HG03095 (cell line): ENCODE measurements around the gene CD1B.
"Not testable (repeated sequence)": the region's sequence is repeated elsewhere in the genome, so short reads cannot be mapped to it uniquely, and the experiment has no call there.

Source experiments
- ATAC-seq: cut with Tn5 transposase; IDR thresholded peaks from one replicate; pipeline ENCODE4 v1.9.1; 2021; ENCODE audit warnings: moderate library complexity; ENCODE audit not compliant: unreplicated experiment

CD1B gene

DNA sequence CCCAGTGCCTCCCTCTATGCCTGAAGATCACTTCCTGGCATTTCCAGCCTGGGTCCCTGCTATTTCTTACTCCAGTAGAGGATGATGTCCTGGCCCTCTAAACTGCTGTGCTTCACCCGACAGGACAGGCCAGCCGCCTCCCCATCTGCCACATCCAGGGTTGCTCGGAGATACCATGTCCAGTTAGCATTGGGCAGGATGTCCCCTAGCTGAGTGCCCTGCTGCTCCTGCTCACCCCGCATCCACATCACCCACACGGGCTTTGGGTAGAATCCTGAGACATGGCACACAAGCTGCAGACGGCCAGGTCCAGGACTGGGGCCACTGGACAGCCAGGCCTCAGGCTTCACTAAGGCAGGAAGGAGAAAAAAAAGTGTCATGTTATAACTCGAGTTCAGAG, 2.0 kb downstream of the CD1B start:
- ATAC-seq, result no peak

DNA sequence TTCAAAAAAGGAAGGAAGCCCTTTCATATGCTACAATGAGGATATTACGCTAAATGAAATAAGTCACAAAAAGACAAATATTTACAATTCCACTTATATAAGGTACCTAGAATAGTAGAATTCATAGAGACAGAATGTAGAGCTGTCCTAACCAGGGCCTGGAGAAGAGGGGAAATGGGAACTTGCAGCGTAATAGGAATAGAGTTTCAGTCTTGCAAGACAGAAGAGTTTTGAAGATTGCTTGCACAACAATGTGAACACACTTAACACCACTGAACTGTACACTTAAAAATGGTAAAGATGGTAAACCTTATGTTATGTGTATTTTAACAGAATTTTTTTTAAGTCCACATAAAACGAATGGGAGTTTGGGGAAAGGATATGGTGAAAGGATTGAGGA, 2.9 kb downstream of the CD1B start:
- ATAC-seq, result no peak

DNA sequence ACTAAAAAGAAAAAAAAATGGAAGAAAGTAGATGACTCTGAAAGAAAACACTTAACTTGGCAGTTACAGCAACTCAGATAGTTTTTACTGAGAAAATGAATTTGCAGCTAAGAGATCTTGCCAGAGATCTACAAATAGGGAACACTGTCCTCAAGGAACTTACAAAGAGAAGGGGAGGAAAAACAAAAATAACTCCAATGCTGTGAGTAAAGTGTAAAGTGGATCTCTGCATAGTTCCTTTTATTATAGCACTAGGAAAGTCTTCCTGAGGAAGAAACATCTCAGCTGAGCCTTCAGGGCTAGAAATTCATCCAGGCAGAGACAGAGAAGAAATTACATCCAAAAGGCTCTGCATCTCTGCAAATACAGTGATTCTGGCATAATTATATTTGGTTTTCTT, 3.9 kb downstream of the CD1B start:
- ATAC-seq, result no peak

DNA sequence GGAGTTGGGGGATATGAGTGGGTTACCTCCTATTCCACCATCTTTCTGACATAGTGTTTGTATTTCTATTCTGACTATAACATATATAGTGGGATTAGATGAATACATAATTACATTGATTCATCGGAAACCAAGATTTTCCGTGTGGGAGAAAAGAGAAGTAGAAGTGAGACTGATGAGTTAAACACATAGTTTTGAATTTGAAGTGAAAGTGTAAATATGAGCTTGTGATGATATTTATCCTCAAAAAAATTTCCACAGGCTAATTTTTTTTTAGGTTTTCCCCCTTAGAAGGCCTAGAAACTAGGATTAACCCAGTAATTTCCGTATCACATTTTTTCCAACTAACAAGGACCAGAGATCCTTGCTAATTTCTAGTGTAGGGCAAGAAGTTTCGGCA, 6.9 kb downstream of the CD1B start:
- ATAC-seq, result no peak

DNA sequence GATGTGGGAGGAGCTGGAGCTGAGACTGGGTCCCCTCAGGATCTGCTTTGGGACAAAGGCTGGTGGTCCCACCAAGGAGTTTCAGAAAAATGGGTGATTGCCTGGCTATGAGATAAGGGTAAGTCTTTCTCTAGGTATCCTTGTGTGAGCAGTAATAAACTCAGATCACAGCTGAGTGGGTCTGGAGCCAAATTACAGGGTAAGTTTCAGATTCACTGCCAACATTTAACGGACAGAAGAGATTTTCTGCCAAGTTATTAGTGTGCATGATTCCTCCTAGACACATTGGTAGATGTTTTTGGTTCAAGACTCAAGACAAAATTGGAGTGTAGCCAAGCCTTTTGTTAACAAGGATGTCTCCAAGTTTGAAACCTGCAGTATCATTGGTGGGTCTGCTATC, 7.5 kb downstream of the CD1B start:
- ATAC-seq, result no peak

DNA sequence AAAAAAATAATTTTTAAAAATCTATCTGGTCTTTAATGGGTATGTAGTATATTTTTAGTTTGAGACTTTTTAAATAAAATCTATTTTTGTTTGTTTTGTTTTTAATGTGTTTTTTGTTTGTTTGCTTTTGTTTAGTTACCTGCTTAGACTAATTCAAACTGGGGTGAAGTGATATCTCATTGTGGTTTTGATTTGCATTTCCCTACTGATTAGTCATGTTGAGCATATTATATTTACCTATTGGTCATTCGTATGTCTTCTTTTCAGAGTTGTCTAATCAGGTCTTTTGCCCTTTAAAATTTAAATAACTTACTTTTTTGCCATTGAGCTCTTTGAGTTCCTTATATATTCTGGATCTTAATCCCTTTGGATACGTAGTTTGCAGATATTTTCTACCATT, 20.3 kb downstream of the CD1B start:
- ATAC-seq, result no peak

DNA sequence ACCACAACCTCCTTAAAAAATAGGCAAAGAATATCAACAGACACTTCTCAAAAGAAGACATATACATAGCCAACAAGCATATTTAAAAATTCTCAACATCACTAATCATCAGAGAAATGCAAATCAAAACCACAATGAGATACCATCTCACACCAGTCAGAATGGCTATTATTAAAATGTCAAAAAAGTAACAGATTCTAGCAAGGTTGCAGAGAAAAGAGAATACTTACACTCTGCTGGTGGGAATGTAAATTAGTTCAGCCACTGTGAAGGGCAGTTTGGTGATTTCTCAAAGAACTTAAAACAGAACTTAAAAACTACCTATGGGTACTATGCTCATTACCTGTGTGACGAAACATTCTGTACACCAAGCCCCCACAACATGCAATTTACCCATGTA, 20.7 kb downstream of the CD1B start:
- ATAC-seq, result no peak

DNA sequence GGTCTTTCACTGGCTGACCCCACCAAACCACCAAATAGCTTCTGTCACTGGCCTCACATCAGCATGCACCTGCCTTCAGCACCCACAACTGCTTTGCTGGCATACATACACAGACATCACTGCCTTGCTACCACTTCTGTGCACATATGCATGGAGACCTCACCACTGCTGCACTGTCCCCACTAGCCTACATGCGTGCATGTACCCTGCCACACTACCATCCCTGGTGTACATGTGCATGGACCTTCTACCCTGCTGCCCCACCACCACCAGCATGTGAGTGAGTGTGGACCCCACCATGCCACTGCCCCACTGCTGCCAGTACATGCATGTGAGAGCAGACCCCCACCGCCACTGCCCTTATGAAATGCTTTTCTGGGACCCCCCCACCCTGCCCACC, 35.5 kb downstream of the CD1B start:
- ATAC-seq, result no peak

DNA sequence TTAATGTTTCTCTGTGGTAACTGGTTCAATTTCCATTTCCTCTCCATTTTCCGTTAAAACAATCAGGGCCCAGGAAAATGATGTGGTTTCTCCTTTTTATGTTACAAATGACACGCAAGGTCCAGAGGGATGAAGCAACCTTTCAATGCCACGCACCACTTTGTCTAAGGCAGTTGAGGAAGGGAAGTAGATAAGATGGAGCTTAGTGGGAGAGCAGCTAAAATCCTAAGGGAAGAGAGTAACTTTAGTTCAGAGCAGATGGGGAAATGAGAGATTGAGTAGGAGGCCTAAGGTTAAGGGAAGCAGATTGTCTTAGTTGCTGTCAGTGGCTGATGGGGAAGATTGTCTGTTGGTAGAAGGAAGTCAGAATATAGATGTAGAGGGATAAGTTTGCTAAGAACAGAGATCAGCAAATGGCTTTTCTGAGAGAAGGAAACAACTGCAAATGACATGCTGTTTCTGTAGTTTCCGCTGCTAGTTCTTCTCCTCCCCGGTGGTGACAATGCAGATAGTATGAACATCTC, 40.9 kb downstream of the CD1B start:
- no peak for ATAC-seq

DNA sequence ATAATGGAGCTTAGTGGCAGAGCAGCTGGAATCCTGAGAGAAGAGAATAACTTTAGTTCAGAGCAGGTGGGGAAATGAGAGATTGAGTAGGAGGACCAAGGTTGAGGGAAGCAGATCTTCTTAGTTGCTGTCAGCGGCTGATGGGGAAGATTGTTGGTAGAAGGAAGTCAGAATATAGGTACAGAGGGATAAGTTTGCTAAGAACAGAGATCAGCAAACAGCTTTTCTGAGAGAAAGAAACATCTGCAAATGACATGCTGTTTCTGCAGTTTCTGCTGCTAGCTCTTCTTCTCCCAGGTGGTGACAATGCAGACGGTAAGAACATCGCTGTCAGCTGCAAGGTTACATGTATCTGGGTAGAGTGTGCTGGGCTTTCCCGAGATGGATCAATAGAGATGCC, 41.5 kb downstream of the CD1B start, which contains the start of gene CD1C:
TSS of gene CD1C (plus strand) at position 113 of the 400 bp plus-strand sequence. CDS start at position 255, 142 bp downstream.
- ATAC-seq, result no peak

DNA sequence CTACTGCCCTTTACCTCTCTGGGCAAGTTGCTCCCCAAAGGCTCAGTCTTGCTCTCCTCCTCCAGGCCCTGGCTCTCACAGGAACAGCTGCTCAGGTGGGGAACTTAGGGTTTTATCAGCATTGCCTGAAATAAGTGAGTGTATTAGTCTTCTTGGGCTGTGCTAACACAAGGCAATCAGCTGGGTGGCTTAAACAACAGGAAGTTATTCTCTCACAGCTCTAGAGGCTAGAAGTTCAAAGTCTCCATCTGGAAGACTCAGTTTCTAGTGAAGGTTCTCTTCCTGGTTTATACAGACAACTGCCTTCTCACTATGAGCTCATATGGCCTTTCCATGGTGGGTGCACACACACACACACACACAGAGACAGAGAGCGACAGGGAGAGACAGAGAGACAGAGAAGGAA, 44.4 kb downstream of the CD1B start:
- ATAC-seq, result no peak

DNA sequence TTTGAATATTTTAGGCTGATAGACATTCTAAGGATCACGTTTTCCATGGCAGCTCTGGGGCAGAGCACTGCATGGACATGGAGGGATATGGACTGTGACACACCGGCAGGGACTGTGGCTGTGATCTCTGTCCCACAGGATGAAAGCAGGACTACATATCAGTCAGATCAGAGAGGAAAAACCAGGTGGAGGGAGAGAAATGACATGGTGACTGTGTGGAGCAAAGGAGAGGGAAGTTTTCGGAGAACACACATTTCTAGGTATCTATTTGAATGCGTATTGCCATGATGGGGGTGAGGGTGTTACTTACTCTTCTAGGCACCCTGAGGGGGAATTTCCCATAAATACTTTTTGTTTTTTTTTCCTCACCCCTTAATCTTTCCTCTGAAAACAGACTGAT, 44.8 kb downstream of the CD1B start:
- no peak for ATAC-seq

DNA sequence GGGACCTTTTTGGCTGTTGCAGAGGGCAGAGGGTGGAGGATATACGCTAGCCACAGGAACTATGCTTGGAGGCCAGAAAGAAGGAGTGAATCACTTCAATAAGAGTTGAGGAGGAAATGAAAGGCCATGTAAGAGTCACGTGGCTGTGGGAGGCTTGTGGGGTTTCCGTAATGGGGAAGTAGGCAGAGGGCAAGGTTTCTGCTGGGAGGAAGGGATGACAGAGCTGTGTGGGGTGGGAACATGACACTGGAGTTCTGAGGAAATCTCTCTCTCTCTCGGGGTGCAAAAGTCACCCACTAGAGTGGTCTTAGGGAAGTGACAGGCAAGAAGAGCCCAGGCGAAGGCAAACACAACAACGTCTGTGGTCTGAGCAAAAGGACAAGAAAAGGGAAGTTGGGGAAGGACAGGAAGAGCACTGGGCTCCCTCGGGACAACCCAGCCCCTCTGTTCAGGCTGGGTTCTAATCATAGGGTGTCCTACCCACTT, 45.5 kb downstream of the CD1B start:
- ATAC-seq, result peak; percentile 74

DNA sequence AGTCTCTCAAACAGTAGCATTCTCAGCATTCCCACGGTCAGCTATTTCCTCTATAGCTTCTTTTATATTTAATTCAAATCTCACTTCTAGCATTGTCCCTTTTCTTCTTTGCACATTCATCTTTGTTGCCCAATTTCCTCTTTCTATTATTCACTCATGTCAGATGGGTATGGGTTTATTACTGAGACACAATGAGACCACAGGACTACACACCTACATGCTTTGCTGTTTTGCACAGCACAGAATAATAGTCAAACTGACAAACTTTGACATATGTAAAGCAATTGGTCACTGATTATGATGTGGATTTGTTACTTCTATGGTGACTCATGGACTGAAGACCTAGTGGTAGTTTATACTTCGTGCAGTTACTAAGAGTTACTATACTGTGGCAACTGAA, 47.4 kb downstream of the CD1B start:
- ATAC-seq, result no peak

DNA sequence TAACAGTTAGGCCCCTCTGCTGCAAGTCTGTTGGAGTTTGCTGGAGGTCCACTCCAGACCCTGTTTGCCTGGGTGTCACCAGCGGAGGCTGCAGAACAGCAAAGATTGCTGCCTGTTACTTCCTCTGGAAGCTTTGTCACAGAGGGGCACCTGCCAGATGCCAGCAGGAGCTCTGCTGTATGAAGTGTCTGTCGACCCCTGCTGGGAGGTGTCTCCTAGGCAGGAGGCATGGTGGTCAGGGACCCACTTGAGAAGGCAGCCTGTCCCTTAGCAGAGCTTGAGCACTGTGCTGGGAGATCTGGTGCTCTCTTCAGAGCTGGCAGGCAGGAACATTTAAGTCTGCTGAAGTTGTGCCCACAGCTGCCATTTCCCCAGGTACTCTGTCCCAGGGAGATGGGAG, 48.9 kb downstream of the CD1B start:
- ATAC-seq, result not testable (repeated sequence)
